GM12801 (cell line): ENCODE measurements around the gene ADGRL3.

Source experiments
- CTCF ChIP-seq: IDR thresholded peaks from one replicate; pipeline ENCODE4 v1.5.1; 2011; ENCODE audit warnings: control low read depth; ENCODE audit not compliant: insufficient read length; ENCODE audit errors: extremely low read depth

ADGRL3 gene

GRCh38 chr4:61583696-61584095, 383.6 kb downstream of the ADGRL3 start:
- TF ChIP-seq CTCF = no peak

- no peak for TF ChIP-seq CTCF
These were observed 388.7 kb downstream of the ADGRL3 start for GRCh38 chr4:61588621-61589402.

- TF ChIP-seq CTCF = no peak
These were observed 390.8 kb downstream of the ADGRL3 start for GRCh38 chr4:61590881-61591280.

- TF ChIP-seq CTCF = no peak
These were observed 396.6 kb downstream of the ADGRL3 start for GRCh38 chr4:61596606-61597340.

- no peak for TF ChIP-seq CTCF
These were observed 403.0 kb downstream of the ADGRL3 start for GRCh38 chr4:61603086-61603485.

GRCh38 chr4:61604054-61604453, 403.9 kb downstream of the ADGRL3 start:
- TF ChIP-seq CTCF = no peak

GRCh38 chr4:61605984-61606383, 405.9 kb downstream of the ADGRL3 start:
- no peak for TF ChIP-seq CTCF
